Fibroblast of skin of scalp (primary cell): ENCODE data around the gene COMMD7.
"Not testable (repeated sequence)": the region's sequence is repeated elsewhere in the genome, so short reads cannot be mapped to it uniquely, and the experiment has no call there.

Source experiments
- DNase-seq: peaks from one replicate; pipeline ENCODE4 v3.0.0-alpha.2; 2013

The COMMD7 gene

DNA sequence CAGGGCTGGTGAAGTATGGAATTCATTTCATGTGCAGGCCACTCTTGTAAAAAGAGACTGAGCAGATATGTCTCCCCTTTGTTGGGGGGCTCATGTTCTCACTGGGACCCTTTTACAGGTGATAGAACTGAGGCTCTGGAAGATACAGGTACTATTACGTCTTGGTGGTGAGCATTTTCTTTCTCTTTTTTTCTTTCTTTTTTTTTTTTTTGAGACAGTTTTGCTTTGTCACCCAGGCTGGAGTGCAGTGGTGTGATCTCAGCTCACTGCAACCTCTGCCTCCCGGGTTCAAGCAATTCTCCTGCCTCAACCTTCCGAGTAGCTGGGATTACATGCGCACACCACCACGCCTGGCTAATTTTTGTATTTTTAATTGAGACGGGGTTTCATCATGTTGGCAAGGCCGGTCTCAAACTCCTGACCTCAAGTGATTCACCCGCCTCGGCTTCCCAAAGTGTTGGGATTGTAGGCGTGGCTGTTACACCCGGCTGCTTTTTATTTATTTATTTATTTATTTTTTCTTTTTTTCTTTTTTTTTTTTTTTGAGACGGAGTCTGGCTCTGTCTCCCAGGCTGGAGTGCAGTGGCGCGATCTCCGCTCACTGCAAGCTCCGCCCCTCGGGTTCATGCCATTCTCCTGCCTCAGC is 22.1 kb upstream of the COMMD7 start:
- DNase-seq = not testable (repeated sequence)

DNA sequence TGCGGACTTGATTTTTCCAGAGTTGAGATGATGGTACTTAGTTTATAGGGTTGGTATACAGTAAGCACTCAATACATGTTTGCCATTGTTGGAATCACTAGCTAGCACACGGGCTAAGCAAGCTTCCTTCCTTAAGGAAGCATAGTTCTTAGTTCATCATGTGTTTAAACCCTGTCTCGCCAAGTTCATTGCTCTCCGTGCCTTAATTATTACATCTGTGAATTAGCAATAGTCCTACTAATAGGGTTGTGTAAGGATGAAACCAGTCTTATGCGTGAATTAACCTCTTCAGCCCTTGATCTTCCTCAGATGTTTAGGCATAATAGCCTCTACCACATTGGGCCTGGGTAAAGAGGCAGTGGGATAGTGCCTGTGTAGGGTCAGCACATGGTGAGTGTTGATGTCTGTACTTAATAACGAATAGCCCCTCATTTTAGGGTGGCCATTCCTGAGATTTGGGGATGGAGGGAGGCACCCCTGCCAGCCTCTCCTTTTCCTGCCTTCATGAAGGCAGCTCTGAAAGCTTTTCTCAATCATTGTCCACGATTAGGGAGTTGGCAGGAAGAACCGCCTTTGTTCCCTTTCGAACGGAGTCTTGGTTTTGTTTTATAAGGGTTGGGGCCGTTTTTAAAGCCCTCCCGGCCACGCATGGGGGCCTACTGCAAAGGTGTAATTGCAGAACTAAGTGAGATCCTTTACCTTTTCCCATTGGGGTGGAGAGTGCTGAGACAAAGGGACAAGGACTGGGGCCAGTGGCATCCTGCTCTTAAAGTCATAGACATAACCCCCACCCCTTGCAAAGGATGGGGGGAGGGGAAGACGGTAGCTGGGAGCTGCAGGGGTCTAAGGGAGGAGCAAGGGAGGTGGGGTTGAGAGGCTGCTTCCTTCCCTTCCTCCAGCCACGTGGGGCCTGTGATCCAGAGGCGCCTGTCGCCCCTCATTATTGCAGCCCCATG is 21.0 kb upstream of the COMMD7 start:
- DNase-seq = no peak

GRCh38 chr20:32763202-32764004 is 20.1 kb upstream of the COMMD7 start:
- DNase-seq = no peak

GRCh38 chr20:32762754-32763201 is 19.5 kb upstream of the COMMD7 start:
- no peak for DNase-seq

DNA sequence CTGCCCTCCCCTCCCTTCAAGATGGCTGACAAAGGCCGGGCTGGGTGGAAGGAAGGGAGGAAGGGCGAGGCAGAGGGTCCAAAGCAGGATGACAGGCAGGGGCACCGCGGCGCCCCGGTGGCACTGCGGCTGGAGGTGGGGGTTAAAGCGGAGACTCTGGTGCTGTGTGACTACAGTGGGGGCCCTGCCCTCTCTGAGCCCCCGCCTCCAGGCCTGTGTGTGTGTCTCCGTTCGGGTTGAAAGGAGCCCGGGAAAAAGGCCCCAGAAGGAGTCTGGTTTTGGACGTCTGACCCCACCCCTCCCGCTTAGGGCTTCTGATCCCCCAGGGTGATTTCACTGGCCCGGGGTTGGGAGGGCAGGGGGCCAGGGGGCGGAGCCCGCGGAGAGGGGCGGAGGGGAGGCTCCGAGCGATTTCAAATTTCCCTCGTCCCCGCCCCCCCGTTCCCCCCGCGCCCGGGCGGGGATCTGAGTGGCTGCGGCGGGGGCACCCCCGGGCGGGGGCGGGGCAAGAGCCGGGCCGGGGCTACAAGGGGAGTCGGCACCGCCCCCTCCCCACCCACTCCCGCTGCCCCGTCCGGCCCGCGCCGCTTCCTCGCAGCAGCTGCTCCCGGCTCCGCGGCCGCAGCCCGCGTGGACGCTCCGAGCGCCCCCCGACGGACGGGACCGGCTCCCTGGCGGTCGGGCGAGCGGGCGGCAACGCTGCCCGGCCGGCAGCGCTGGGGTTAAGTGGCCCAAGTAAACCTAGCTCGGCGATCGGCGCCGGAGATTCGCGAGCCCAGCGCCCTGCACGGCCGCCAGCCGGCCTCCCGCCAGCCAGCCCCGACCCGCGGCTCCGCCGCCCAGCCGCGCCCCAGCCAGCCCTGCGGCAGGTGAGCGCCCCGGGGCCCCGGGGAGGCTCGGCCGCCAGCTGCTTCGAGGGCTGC is 18.8 kb upstream of the COMMD7 start, which contains the start of gene DNMT3B:
TSS of gene DNMT3B (plus strand) at position 555 of the 923 bp plus-strand sequence. CDS start 17,939 bp downstream, outside the sequence.
- peak; percentile 86 for DNase-seq

DNA sequence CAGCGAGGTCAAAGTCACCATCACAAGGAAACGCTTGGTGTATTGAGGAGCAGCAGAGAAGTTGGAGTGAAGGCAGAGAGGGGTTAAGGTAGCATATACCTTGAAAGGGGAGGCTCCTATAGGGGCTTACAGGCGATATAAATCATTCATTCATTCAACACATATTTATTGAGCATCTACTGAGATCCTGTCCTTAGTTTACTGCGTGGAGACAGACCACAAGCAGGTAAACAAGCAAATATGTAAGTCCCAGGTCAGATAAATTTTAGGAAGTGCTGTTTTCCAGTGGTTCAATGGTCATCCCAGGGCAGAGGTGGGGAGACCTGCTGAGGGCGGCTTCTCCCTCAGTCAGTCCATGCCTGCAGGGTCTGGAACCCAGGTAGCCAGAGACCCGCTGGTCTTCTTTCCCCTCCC is 18.2 kb upstream of the COMMD7 start:
- DNase-seq = no peak

- DNase-seq = no peak
Observed at GRCh38 chr20:32756156-32756555, 12.9 kb upstream of the COMMD7 start.

DNA sequence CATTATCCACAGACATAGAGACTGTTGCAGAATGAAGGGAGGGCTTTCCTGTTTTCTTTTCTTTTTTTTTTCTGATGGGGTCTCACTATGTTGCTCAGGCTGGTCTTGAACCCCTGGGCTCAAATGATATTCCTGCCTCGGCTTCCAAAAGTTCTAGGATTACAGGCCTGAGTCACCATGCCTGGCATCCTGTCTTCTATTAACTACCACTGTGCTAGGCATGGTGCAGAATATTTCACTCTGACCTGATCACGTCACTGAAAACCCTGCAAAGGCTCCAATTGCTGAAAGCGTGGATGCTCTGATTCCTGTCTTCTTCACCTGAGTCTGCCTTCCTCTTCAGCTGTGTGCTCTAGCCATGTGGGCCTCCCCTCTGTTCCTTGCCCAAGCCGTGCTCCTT is 10.5 kb upstream of the COMMD7 start:
- DNase-seq = peak; percentile 31

DNA sequence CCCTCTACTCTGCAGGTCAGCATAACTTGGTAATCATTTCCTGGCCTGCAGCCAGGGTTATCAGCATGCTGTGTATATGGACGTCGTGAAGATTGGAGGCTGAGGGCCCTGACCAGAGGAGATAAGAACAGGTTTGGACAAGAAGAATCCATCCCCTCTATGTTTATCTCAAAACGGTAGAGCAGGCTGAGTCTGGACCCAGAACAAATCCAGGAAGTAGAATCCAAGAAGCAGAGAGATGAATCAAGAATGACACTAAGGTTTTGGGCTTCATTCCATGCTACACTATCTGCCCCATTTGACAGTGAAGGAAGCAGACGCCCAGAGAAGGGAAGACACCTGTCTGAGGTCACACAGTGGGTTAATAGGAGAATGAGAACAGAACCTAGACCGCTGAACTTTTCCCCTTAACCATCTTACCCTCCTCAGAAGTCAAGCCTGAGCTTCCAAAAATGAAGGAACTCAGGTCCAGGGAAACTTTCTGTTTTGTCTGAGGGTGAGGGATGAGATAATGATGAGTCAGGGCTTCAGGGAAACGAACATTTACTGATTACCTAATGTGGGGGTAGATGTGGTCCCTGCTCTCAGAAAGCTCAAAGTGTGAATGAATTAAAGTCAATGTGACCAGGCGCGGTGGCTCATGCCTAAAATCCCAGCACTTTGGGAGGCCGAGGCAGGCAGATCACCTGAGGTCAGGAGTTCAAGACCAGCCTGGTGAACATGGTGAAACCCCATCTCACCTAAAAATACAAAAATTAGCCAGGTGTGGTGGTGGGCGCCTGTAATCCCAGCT is 9.4 kb upstream of the COMMD7 start:
- peak; percentile 71 for DNase-seq

GRCh38 chr20:32751702-32752457 is 8.6 kb upstream of the COMMD7 start:
- no peak for DNase-seq

- no peak for DNase-seq
Observed at GRCh38 chr20:32751293-32751692, 8.0 kb upstream of the COMMD7 start.

DNA sequence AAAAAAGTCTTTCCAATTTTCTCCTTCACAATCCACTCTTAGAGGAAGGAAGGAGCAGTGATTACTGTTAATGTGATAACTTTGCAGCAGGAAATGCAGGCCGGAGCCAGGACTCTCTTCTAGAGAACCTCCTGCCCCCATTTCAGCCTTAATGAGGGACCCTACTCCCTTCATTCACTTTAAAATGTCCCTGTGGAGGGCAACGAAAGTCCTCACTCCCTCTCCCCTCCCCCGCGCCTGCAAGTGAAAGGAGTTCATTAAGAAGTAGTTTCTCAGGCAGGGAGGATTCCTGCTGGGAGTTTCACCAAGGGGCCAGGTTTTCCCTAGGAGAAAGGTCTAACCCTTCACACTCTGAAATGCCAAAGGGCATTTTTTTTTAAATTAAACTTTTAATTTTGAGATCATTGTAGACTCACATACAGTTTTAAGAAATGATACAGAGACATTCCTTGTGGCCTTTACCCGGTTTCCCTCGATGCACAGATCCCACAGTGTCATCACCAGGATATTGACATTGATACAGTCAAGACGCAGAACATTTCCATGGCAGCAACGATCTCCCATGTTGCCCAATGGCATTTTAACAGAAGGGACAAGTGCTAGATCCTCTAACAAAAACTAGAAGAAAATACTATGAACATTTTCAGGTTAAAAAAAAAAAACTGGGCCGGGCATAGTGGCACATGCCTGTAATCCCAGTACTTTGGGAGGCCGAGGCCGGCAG is 6.8 kb upstream of the COMMD7 start:
- peak; percentile 14 for DNase-seq

DNA sequence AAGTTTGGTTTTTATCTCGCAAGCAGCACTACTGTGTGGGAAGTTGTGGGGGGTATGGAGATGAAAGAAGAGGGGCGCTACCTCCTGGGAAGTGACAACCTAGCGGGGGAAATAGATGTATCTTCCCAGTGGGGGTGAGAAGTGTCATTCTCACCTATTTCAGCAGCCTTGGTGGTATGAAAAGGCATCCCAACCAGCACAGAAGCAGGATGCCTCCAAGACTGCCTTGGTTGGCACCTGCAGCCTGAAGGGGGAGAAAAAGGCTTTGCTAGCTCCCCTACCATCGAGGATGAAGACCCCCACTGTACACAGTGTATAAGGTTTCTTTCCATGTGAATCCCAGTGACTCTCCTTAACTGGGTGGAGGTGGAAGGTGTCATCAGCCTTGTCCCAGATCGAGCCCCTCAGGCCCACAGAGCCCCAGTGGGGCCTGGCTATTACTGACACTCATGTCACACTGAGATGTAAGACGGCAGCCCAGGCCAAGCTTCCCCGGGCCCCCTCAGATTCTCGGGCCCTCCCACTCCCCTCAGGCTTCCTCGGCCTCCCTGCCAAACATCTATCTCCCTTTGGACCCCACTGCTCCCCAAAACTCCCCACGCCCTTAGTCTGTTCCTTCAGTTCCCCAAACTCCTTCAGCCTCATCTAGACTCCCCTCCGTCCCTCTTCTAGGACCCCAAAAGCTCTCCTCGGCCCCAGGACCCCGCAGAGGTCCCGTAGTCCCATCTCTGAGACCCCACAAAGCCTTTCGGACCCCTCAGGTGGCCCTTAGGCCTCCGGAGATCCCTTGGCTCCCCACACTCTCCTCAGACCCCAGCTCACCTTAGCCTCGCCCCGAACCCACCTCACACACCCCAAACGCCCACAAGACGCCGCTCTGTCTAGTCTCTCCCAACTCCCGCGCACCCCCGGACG is 688 bp downstream of the COMMD7 start:
- DNase-seq = no peak

- no peak for DNase-seq
Observed at GRCh38 chr20:32741151-32741550, 2.1 kb downstream of the COMMD7 start.

DNA sequence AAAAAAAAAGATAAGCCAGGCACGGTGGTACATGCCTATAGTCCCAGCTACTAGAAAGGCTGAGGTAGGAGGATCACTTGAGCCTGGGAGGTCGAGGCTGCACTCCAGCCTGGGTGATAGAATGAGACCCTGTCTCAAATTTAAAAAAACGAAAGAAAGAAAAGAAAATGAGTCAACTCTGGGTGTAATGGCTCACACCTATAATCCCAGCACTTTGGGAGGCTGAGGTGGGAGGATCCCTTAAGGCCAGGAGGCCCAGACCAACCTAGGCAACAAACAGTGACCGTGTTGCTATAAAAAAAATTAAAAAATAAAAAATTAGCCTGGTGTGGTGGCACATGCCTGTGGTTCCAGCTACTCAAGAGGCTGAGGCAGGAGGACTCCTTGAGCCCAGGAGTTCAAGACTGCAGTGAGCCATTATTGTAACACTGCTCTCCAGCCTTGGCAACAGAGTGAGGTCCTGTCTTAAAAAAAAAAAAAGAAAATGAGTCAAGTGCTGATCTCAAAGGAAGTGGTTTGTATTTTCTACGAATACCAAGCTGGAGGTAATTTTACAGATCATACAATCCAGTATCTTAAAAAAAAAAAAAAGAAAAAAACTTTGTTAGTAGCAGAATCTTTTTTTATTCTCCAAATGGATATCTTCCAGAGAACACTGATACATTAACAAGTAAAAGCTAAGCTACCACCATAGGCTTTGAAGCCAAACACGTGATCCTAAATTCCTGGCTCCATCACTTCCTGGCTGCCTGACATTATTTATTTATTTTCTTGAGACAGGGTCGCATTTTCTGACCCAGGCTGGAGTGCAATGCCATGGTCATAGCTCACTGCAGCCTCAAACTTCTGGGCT is 5.7 kb downstream of the COMMD7 start:
- DNase-seq = peak; percentile 77

DNA sequence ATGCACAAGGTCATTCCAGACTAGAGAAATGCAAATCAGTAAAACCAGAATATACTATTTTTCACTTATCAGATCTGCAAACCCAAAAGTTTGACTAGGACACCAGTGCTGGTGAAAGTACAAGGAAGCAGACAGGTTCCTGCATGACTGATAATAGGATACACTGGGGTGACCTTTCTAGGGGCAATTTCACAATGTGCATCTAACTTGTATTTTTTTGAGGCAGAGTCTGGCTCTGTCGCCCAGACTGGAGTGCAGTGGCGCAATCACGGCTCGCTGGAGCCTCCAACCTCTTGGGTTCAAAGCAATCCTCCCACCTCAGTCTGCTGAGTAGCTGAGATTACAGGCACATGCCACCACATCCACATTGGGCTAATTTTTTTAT is 11.4 kb downstream of the COMMD7 start:
- DNase-seq = no peak

DNA sequence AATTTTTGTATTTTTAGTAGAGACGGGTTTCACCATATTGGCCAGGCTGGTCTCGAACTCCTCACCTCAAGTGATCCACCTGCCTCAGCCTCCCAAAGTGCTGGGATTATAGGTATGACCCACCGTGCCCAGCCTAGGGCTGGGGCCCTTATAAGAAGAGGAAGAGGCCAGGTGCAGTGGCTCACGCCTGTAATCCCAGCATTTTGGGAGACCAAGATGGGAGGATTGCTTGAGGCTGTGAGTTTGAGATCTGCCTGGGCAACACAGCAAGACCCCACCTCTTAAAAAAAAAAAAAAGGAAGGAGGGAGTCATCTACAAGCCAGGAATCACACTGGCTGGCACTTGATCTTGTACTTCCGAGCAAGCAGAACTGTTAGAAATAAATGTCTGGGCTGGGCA is 13.9 kb downstream of the COMMD7 start:
- DNase-seq = not testable (repeated sequence)
